Measurements from ENCODE around the gene FBXO34. TPM values are rescaled to one million over a fixed set of nuclear protein-coding genes. Genes with fewer than 3 reads are reported as not detected.

FBXO34 gene
- total and polyA plus RNA-seq, 9 of the 15 experiments (the other 6 are each of a cell fraction or from before 2014, with no cell fraction given): 6.3 to 24.9 (median 16.2) TPM

- ATAC-seq (no peak), DNase-seq (ENCODE audit: extremely low read depth in 1 of 4, low spot score in 3 of 4) (no peak), FAIRE-seq (no peak)
- ChIA-PET CTCF (ENCODE audit: low intra/inter-chr PET ratio) (no interaction called here), POLR2A (no interaction called here)
- H3K9me3 ChIP-seq (replicated peaks; ENCODE audit: control insufficient read depth, insufficient read depth, low read depth, low read length): no peaks in the 10 kb centered on the region
- H3K79me2 ChIP-seq (ENCODE audit: control insufficient read depth, insufficient read depth, low read length): peaks cover 66% of the 10 kb centered on the region
- TF ChIP-seq SIN3B (IDR thresholded peaks at IDR 0.05; ENCODE audit: low read depth) (no peak), POLR2G (IDR thresholded peaks at IDR 0.05; ENCODE audit: low read depth, low read length) (0 out of 2 replicates have a peak, but pooled peaks have one; percentile 18)
- no peak overlapping the region for H3K4me3 ChIP-seq
- no peaks in the 10 kb centered on the region for H3K27me3 ChIP-seq (ENCODE audit: control insufficient read depth in 2 of 2, insufficient read depth in 2 of 2, low read length in 2 of 2)
- peaks cover 8% of the 10 kb centered on the region; the same call in 1 of the 2 replicates for H4K20me1 ChIP-seq (replicated peaks; ENCODE audit: control insufficient read depth, insufficient read depth, low read length)
- in situ Hi-C loops (cut with MboI): no loop called here
- intact Hi-C loops (cut with micrococcal nuclease): no loop called here
- H2AFZ ChIP-seq (ENCODE audit: low read depth, low read length): no peak overlapping the region
- no peak overlapping the region for H3K27ac ChIP-seq (ENCODE audit: extremely low read depth, low read depth, low read length)
- H3K9me1 ChIP-seq (ENCODE audit: control insufficient read depth, insufficient read depth, low read length): no peaks in the 10 kb centered on the region
- BruUV-seq (replicated peaks): no TSS peak
- H3K4me2 ChIP-seq (ENCODE audit: insufficient read depth, low read length): no peak overlapping the region
- peaks cover 14% of the 10 kb centered on the region; the same call in 1 of the 3 replicates for H3K36me3 ChIP-seq (ENCODE audit: control insufficient read depth, insufficient read depth, low read length)
- peaks cover 0 to 7% of the 10 kb centered on the region in 2 experiments; a peak in 2 of 5 replicates for H3K4me1 ChIP-seq (replicated peaks in 1 of 2; ENCODE audit: control insufficient read depth in 2 of 2, insufficient read depth in 2 of 2, low read length in 2 of 2)
- H3K9ac ChIP-seq (ENCODE audit: insufficient read depth in 1 of 2, low read depth in 2 of 2, low read length in 2 of 2): no peak overlapping the region
- WGBS (ENCODE audit: insufficient coverage, low coverage, missing lambda C conversion rate): 100% methylated on average over 2 of the region's 22 CpGs
Observed at GRCh38 chr14:55298500-55298822, 27.2 kb downstream of the FBXO34 start.

- FAIRE-seq (peak; percentile 80), ATAC-seq (peak; percentile 86), DNase-seq (ENCODE audit: extremely low read depth in 1 of 4, low spot score in 3 of 4) (peak in 2 of 4 experiments; percentile 24 to 46)
- Histone ChIP-seq H3K27ac (ENCODE audit: extremely low read depth, low read depth, low read length) (peak overlapping the region; percentile 5; the same call in 1 of the 3 replicates), H3K79me2 (ENCODE audit: control insufficient read depth, insufficient read depth, low read length) (peaks cover 64% of the 10 kb centered on the region), H3K9me1 (ENCODE audit: control insufficient read depth, insufficient read depth, low read length) (no peaks in the 10 kb centered on the region), H3K27me3 (ENCODE audit: control insufficient read depth in 2 of 2, insufficient read depth in 2 of 2, low read length in 2 of 2) (no peaks in the 10 kb centered on the region), H3K4me3 (no peak overlapping the region), H3K4me1 (replicated peaks in 1 of 2; ENCODE audit: control insufficient read depth in 2 of 2, insufficient read depth in 2 of 2, low read length in 2 of 2) (peaks cover 0 to 7% of the 10 kb centered on the region in 2 experiments; a peak in 2 of 5 replicates), H3K36me3 (ENCODE audit: control insufficient read depth, insufficient read depth, low read length) (peaks cover 14% of the 10 kb centered on the region; the same call in 2 of the 3 replicates), H3K9ac (ENCODE audit: insufficient read depth in 1 of 2, low read depth in 2 of 2, low read length in 2 of 2) (no peak overlapping the region), H3K9me3 (replicated peaks; ENCODE audit: control insufficient read depth, insufficient read depth, low read depth, low read length) (no peaks in the 10 kb centered on the region), H3K4me2 (ENCODE audit: insufficient read depth, low read length) (0 out of 2 replicates have a peak overlapping the region, but pooled peaks have one; percentile 7), H2AFZ (ENCODE audit: low read depth, low read length) (no peak overlapping the region), H4K20me1 (replicated peaks; ENCODE audit: control insufficient read depth, insufficient read depth, low read length) (0 out of 2 replicates have a peak, but pooled peaks cover 4% of the 10 kb centered on the region)
- 25% methylated on average over 1 of the region's 1 CpG for WGBS (ENCODE audit: insufficient coverage, low coverage, missing lambda C conversion rate)
- in situ Hi-C loops (cut with MboI) (no loop called here), intact Hi-C loops (cut with micrococcal nuclease) (no loop called here)
- ChIA-PET POLR2A (no interaction called here), CTCF (ENCODE audit: low intra/inter-chr PET ratio) (no interaction called here)
- no TSS peak for BruUV-seq (replicated peaks)
- no peak for TF ChIP-seq MCM3 (IDR thresholded peaks at IDR 0.05)
- no peak for TF ChIP-seq RNF219 (CRISPR knock-in tag; IDR thresholded peaks at IDR 0.05)
- TF ChIP-seq ZFP36 (IDR thresholded peaks at IDR 0.05; ENCODE audit: low read depth, low read length, partially characterized antibody): no peak
- 0 out of 2 replicates have a peak, but pooled peaks have one; percentile 27 for TF ChIP-seq SMARCE1 (IDR thresholded peaks at IDR 0.05)
- TF ChIP-seq NCOA1 (IDR thresholded peaks at IDR 0.05; ENCODE audit: low read depth): no peak
- TF ChIP-seq CGGBP1 (CRISPR knock-in tag; IDR thresholded peaks at IDR 0.05): no peak
- no peak for TF ChIP-seq ETV5 (CRISPR knock-in tag; IDR thresholded peaks at IDR 0.05; ENCODE audit: low read depth)
- TF ChIP-seq ZNF184 (CRISPR knock-in tag; IDR thresholded peaks at IDR 0.05): no peak
- TF ChIP-seq PHB2 (IDR thresholded peaks at IDR 0.05; ENCODE audit: low read depth): no peak
- no peak for TF ChIP-seq MIER1 (IDR thresholded peaks at IDR 0.05; ENCODE audit: low read depth)
- TF ChIP-seq HMBOX1 (IDR thresholded peaks at IDR 0.05): 0 out of 2 replicates have a peak, but pooled peaks have one; percentile 19
Observed at GRCh38 chr14:55301437-55302121, 30.4 kb downstream of the FBXO34 start.
